T-cell (primary cell): Measurements from ENCODE around the gene ALDH4A1. TPM values are rescaled to one million over a fixed set of nuclear protein-coding genes. Genes with fewer than 3 reads are reported as not detected.

ENCODE experiments used
- ATAC-seq, 4 experiments: fragments of 200-7000 bp in 3 of 4; fragments of 150-1000 bp in 1 of 4; cut with Tn5 transposase; replicated peaks in 1 of 4; 1 replicate in 3 of 4; 2 replicates in 1 of 4; pipeline ENCODE4 v1.10.0; 2021; ENCODE audit warnings: moderate library complexity in 3 of 4, mild to moderate bottlenecking in 2 of 4, moderate number of reproducible peaks in 1 of 4
- CTCF ChIA-PET, 2 donors: fragments of 300-600 bp; sonication (Branson Sonifier 250); formaldehyde crosslinking; loops; one replicate each; lab custom pipeline; 2022; ENCODE audit warnings: antibody characterized with exemption in 2 of 2; lab: Charles Lee
- POLR2A ChIA-PET, 2 donors: fragments of 300-600 bp; sonication (Branson Sonifier 250); formaldehyde crosslinking; loops; one replicate each; lab custom pipeline; 2022; ENCODE audit warnings: antibody characterized with exemption in 2 of 2; lab: Charles Lee
- DNase-seq, 35 experiments: peaks; one replicate each; pipeline versions ENCODE4 v3.0.0 to v3.0.0-alpha.2; 2013 to 2023
- H3K27ac ChIP-seq: one replicate; pipeline ENCODE4 v1.5.1; 2013; ENCODE audit warnings: low read length
- H3K27me3 ChIP-seq, 2 experiments: replicated peaks in 1 of 2; 1 replicate in 1 of 2; 2 replicates in 1 of 2; pipeline versions ENCODE4 v1.6.1 to v1.7.0; 2013; ENCODE audit warnings: low read length in 1 of 2, mixed read lengths in 1 of 2; ENCODE audit not compliant: control insufficient read depth in 2 of 2, insufficient read depth in 2 of 2; ENCODE audit errors: extremely low read depth in 1 of 2
- H3K36me3 ChIP-seq, 2 donors: 1 replicate in 1 of 2; 2 replicates in 1 of 2; pipeline versions ENCODE4 v1.6.1 to v1.7.0; 2013; ENCODE audit warnings: low read length in 1 of 2; ENCODE audit not compliant: control insufficient read depth in 2 of 2, insufficient read depth in 1 of 2; ENCODE audit errors: extremely low read depth in 1 of 2
- H3K4me1 ChIP-seq, 2 experiments: 1 replicate in 1 of 2; 2 replicates in 1 of 2; pipeline versions ENCODE4 v1.6.1 to v1.7.0; 2013; ENCODE audit warnings: low read length in 2 of 2, mixed read lengths in 1 of 2; ENCODE audit not compliant: insufficient read depth in 2 of 2, control insufficient read depth in 1 of 2; ENCODE audit errors: extremely low read depth in 1 of 2
- H3K4me3 ChIP-seq, 2 donors: 1 replicate in 1 of 2; 2 replicates in 1 of 2; pipeline versions ENCODE4 v1.5.1 to v1.7.0; 2013; ENCODE audit warnings: mild to moderate bottlenecking in 2 of 2, low read length in 1 of 2, moderate library complexity in 1 of 2; ENCODE audit not compliant: control insufficient read depth in 1 of 2; ENCODE audit errors: extremely low read depth in 1 of 2
- H3K9me3 ChIP-seq: 2 replicates; pipeline ENCODE4 v1.7.0; 2013
- H3K27ac Mint-ChIP-seq, 2 donors: one replicate each; pipeline ENCODE4 v1.8.0; 2020 to 2021; ENCODE audit warnings: mild to moderate bottlenecking in 2 of 2, mixed read lengths in 2 of 2
- H3K27me3 Mint-ChIP-seq, 2 donors: one replicate each; pipeline ENCODE4 v1.8.0; 2021 to 2022; ENCODE audit warnings: mixed read lengths in 2 of 2
- H3K36me3 Mint-ChIP-seq: one replicate; pipeline ENCODE4 v1.8.0; 2021; ENCODE audit warnings: mixed read lengths
- H3K4me1 Mint-ChIP-seq, 3 donors: one replicate each; pipeline ENCODE4 v1.8.0; 2020 to 2022; ENCODE audit warnings: mixed read lengths in 3 of 3, mild to moderate bottlenecking in 1 of 3
- H3K4me3 Mint-ChIP-seq, 3 donors: one replicate each; pipeline ENCODE4 v1.8.0; 2020 to 2022; ENCODE audit warnings: mild to moderate bottlenecking in 3 of 3, mixed read lengths in 3 of 3, moderate library complexity in 3 of 3
- H3K9me3 Mint-ChIP-seq, 3 donors: one replicate each; pipeline ENCODE4 v1.8.0; 2020 to 2022; ENCODE audit warnings: mixed read lengths in 3 of 3
- WGBS: methylation state at CpG from one replicate; pipeline ENCODE4 v1.1.5; 2013; ENCODE audit warnings: missing lambda C conversion rate; ENCODE audit not compliant: insufficient coverage; 5-methylcytosine and 5-hydroxymethylcytosine counted together
- total RNA-seq, 35 experiments: library from RNA in 6 of 35; stranded (reverse) in 6 of 35; fragments of 120-200 nt in 1 of 35; gene quantifications; one replicate each; pipeline versions ENCODE4 v1.2.1 to v1.2.4 and lab custom pipeline; 2013 to 2026

Gene ALDH4A1
- total RNA-seq, 5 donors from 2014 or later (not counting 1 experiment from before 2014, with no cell fraction given), result 0.85 to 2.8 (median 2.2) TPM

DNA sequence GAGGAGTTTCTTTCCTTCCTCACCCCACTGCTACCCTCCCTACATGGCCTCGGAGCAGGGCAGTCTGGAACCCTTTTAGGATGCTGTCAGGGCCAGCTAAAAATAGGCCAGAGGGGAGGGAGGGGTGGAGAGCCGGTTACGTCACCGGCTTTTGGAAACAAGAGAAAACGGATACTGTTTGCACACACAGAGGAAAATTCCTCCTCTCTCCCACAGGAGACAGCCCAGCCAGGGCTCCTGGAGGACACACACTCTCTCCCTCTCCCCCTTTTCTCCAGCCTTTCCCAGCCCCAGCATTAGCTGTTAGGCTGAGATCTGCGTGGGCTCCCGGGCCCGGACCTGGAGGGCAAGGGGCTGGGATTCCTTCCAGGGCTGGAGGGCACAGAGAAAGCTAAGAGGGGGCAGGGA, 20.0 kb upstream of the ALDH4A1 start:
- no peak for ATAC-seq
- no peaks in the 10 kb centered on the region for H3K27me3 Mint-ChIP-seq
- Histone ChIP-seq H3K36me3 (peaks cover 0 to 39% of the 10 kb centered on the region in 2 donors), H3K4me1 (peaks cover 26 to 62% of the 10 kb centered on the region in 2 experiments), H3K9me3 (no peaks in the 10 kb centered on the region), H3K27me3 (no peaks in the 10 kb centered on the region), H3K27ac (no peak overlapping the region), H3K4me3 (no peak overlapping the region)
- H3K4me3 Mint-ChIP-seq, result no peak overlapping the region
- H3K9me3 Mint-ChIP-seq, result no peaks in the 10 kb centered on the region
- ChIA-PET CTCF (no interaction called here), POLR2A (no interaction called here)
- H3K4me1 Mint-ChIP-seq, result peaks cover 42 to 56% (median 55%) of the 10 kb centered on the region in 3 donors
- H3K27ac Mint-ChIP-seq, result peak overlapping the region in 1 of 2 donors; percentile 63
- no peak for DNase-seq
- H3K36me3 Mint-ChIP-seq, result peaks cover 13% of the 10 kb centered on the region
- WGBS, result 100% methylated on average over 1 of the region's 8 CpGs

DNA sequence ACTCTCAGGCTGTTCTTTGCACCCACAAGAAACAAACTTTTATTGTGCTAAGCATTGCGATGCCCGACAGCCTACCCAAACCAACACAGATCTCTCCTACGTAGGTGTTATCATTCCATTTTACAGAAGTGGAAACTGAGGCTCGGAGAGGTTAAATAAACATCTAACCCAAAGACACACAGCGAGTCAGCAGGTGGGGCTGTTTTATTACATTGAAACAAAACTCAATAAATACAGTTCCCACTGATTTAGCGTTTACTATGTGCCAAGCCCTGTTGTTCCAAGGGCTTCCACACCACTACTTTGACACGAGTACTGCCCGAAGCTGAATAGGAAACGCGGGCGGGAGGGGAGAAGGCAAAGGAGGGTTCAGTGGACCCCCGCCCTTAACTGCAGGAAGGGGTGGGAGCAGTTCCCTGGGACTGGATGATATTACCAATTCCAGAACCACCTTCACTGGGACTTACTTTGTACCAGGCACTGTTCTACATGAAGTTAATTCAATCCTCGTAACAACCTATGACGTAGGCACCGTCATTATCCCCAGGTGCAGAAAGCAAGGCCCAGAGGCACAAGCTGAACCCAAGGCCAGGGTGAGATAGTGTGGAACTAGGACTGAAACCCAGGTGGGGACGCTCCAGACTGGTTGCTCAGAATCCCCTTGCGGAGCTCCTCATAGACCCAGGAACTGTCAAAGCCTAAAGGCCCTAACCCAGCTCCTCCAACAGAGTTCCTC, 19.3 kb upstream of the ALDH4A1 start:
- peaks cover 36 to 52% (median 49%) of the 10 kb centered on the region in 3 donors for H3K4me1 Mint-ChIP-seq
- H3K27ac Mint-ChIP-seq, result peak overlapping the region in 1 of 2 donors; percentile 49
- H3K27me3 ChIP-seq, result no peaks in the 10 kb centered on the region
- no peaks in the 10 kb centered on the region for H3K9me3 ChIP-seq
- peaks cover 0 to 46% of the 10 kb centered on the region in 2 donors for H3K36me3 ChIP-seq
- POLR2A ChIA-PET, result no interaction called here
- ATAC-seq (no peak), DNase-seq (no peak)
- no peak overlapping the region for H3K4me3 ChIP-seq
- peaks cover 19 to 56% of the 10 kb centered on the region in 2 experiments for H3K4me1 ChIP-seq
- CTCF ChIA-PET, result interaction anchor here in 1 of 2 donors (0.6 kb wide), 1 partner anchor 17 kb away, joined by 6 read pairs; no protein-coding TSS in a partner anchor
- peaks cover 17% of the 10 kb centered on the region for H3K36me3 Mint-ChIP-seq
- no peak overlapping the region for H3K27ac ChIP-seq
- no peaks in the 10 kb centered on the region for H3K9me3 Mint-ChIP-seq
- H3K27me3 Mint-ChIP-seq, result no peaks in the 10 kb centered on the region
- WGBS, result 100% methylated on average over 5 of the region's 17 CpGs
- H3K4me3 Mint-ChIP-seq, result no peak overlapping the region

DNA sequence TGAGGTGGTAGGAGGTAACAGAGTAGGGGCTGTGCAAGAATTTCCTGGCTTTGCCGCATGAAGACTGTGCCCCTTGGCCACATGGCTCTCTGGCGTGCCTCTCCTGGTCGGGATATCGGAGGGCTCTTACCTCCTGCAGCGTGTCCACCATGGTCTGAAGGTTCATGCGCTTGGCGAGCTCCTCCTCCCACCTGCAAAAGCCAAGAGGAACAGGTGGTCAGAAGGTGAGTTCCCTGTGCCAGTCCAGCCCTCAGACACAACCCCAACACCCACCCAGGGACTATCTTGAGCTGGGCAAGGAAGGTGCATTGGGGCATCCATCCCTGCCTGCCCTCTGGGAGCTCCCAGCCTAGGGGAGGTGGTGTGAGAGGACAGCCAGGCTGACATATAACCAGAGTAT, 18.6 kb upstream of the ALDH4A1 start:
- Mint-ChIP-seq H3K9me3 (no peaks in the 10 kb centered on the region), H3K4me3 (no peak overlapping the region), H3K27ac (peak overlapping the region; percentile 34 to 36), H3K4me1 (peaks cover 31 to 46% (median 43%) of the 10 kb centered on the region in 3 donors), H3K27me3 (no peaks in the 10 kb centered on the region), H3K36me3 (peaks cover 17% of the 10 kb centered on the region)
- DNase-seq (no peak), ATAC-seq (no peak)
- Histone ChIP-seq H3K27me3 (no peaks in the 10 kb centered on the region), H3K9me3 (no peaks in the 10 kb centered on the region), H3K4me3 (no peak overlapping the region), H3K36me3 (peaks cover 0 to 53% of the 10 kb centered on the region in 2 donors), H3K27ac (no peak overlapping the region), H3K4me1 (peaks cover 15 to 48% of the 10 kb centered on the region in 2 experiments)
- WGBS, result 90% methylated on average over 2 of the region's 7 CpGs
- ChIA-PET CTCF (no interaction called here), POLR2A (no interaction called here)

DNA sequence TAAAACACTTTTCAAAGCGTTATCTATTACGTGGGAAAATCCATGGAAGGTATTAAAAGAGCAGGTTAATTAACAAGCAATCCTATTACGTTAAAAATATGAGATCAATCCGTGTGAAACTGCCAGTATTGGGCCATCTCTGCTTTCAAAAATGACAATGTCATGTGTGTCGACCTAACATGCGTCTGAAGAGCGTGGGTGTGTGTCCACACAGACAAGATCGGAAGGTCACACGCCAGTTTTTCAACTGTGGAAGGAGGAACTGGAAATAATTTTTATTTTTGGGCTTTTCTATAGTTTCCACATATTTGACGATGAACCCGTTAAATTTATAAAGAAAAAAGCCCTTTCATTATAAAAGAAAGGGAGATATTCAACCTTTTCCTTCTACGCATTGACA, 17.6 kb upstream of the ALDH4A1 start:
- POLR2A ChIA-PET, result no interaction called here
- CTCF ChIA-PET, result no interaction called here

DNA sequence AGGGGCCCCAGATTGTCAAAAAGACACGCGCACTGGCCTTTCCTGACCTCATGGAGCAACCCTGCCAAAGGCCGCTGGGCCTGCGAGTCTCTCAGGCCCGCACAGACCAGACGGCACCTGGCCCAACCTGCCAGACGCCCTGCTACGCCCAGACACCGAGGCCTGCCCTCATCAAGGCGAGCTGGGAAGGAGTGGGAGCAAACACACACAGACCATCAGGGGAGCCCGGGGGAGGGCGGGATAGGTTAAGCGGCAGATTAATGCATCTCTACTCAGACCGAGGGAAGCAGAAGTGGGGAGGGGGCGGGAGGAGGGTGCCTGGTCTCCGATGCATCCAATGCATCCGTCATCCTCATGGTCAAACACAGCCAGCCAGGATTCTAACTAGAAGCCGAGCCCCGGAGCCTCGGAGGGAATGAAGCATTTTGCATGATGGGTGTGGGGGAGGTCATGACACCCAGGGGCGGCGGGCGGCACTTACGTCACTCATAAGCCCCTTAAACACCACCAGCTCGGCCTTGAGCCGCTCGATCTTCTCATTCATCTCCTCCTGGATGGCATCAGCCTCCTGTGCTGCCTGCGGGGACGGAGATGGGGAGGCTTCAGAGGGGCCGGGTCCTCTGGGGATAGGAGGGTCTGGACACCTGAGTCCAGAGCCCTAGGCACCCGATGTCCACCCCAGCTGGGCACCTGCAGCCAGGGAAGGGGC, 17.0 kb upstream of the ALDH4A1 start:
- Histone ChIP-seq H3K4me3 (no peak overlapping the region), H3K27ac (no peak overlapping the region), H3K9me3 (no peaks in the 10 kb centered on the region), H3K36me3 (peaks cover 0 to 65% of the 10 kb centered on the region in 2 donors), H3K27me3 (no peaks in the 10 kb centered on the region), H3K4me1 (peaks cover 10 to 34% of the 10 kb centered on the region in 2 experiments)
- H3K27ac Mint-ChIP-seq, result no peak overlapping the region
- ChIA-PET POLR2A (no interaction called here), CTCF (interaction anchor here in 1 of 2 donors (0.6 kb wide), 1 partner anchor 530 kb away, joined by 3 read pairs; no protein-coding TSS in a partner anchor)
- H3K9me3 Mint-ChIP-seq, result no peaks in the 10 kb centered on the region
- DNase-seq (no peak), ATAC-seq (no peak)
- H3K36me3 Mint-ChIP-seq, result peaks cover 12% of the 10 kb centered on the region
- 98% methylated on average over 8 of the region's 31 CpGs for WGBS
- H3K4me1 Mint-ChIP-seq, result peaks cover 18 to 39% (median 34%) of the 10 kb centered on the region in 3 donors
- no peak overlapping the region for H3K4me3 Mint-ChIP-seq
- no peaks in the 10 kb centered on the region for H3K27me3 Mint-ChIP-seq

More for the DNA sequence above, 17.6 kb upstream of the ALDH4A1 start:
- H3K9me3 Mint-ChIP-seq, result no peaks in the 10 kb centered on the region
- Histone ChIP-seq H3K4me1 (peaks cover 15 to 40% of the 10 kb centered on the region in 2 experiments), H3K27me3 (no peaks in the 10 kb centered on the region), H3K36me3 (peaks cover 0 to 63% of the 10 kb centered on the region in 2 donors), H3K4me3 (no peak overlapping the region), H3K9me3 (no peaks in the 10 kb centered on the region), H3K27ac (no peak overlapping the region)
- no peaks in the 10 kb centered on the region for H3K27me3 Mint-ChIP-seq
- H3K36me3 Mint-ChIP-seq, result peaks cover 12% of the 10 kb centered on the region
- H3K4me3 Mint-ChIP-seq, result no peak overlapping the region
- ATAC-seq (no peak), DNase-seq (no peak)
- whole genome bisulfite sequencing, result 90% methylated on average over 2 of the region's 12 CpGs
- H3K4me1 Mint-ChIP-seq, result peaks cover 22 to 44% (median 37%) of the 10 kb centered on the region in 3 donors
- peak overlapping the region in 1 of 2 donors; percentile 34 for H3K27ac Mint-ChIP-seq

DNA sequence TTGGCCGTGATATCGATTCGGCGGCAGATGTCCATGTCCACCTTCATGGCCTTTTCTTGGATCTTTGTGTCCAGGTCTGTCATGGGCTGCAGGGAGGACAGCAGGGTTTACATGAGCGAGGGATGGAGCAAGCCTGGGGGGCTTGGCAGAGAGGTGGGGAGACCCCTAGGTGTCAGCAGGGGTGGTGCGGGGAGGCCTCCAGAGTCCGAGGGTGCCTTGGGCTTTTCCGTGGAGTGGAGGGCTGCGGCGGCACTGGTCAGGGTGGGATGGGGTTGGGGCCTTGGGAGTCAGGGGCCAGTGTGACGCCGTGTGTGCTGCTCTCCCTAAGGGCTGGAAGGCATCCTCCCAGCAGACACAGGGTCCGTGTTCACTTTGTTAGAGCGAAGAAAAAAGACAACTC, 16.1 kb upstream of the ALDH4A1 start:
- no peak overlapping the region for H3K4me3 Mint-ChIP-seq
- Histone ChIP-seq H3K9me3 (no peaks in the 10 kb centered on the region), H3K4me3 (no peak overlapping the region), H3K4me1 (peaks cover 2 to 26% of the 10 kb centered on the region in 2 experiments), H3K27ac (no peak overlapping the region), H3K27me3 (no peaks in the 10 kb centered on the region), H3K36me3 (peaks cover 0 to 69% of the 10 kb centered on the region in 2 donors)
- H3K36me3 Mint-ChIP-seq, result peaks cover 12% of the 10 kb centered on the region
- no peak for ATAC-seq
- H3K9me3 Mint-ChIP-seq, result no peaks in the 10 kb centered on the region
- DNase-seq, result no peak
- H3K4me1 Mint-ChIP-seq, result peaks cover 14 to 35% (median 30%) of the 10 kb centered on the region in 3 donors
- H3K27ac Mint-ChIP-seq, result peak overlapping the region in 1 of 2 donors; percentile 74
- WGBS, result 100% methylated on average over 9 of the region's 14 CpGs
- ChIA-PET POLR2A (no interaction called here), CTCF (no interaction called here)
- H3K27me3 Mint-ChIP-seq, result no peaks in the 10 kb centered on the region
